Neural progenitor cell (in vitro differentiated cells): ENCODE measurements around the gene ZFP28. TPM values are rescaled to one million over a fixed set of nuclear protein-coding genes. Genes with fewer than 3 reads are reported as not detected.
A peak's percentile ranks its signal among the peaks of the same experiment; 100 is the strongest.

Experiments
- DNase-seq: peaks from one replicate; pipeline ENCODE4 v3.0.0-alpha.2; 2016; ENCODE audit warnings: low spot score
- H2AFZ ChIP-seq: fragments of 200-600 bp; sonication (generic); replicated peaks from 2 replicates; pipeline ENCODE4 v1.6.1; 2016; ENCODE audit warnings: antibody characterized with exemption
- H3F3A ChIP-seq: fragments of 200-600 bp; sonication (generic); 2 replicates; pipeline ENCODE4 v1.6.1; 2016; ENCODE audit warnings: antibody characterized with exemption, low read depth
- H3K27ac ChIP-seq: fragments of 200-600 bp; sonication (generic); 2 replicates; pipeline ENCODE4 v1.5.1; 2016; ENCODE audit warnings: mild to moderate bottlenecking
- H3K27me3 ChIP-seq: fragments of 200-600 bp; sonication (generic); 2 replicates; pipeline ENCODE4 v1.6.1; 2016; ENCODE audit warnings: mild to moderate bottlenecking, moderate library complexity
- H3K36me3 ChIP-seq: fragments of 200-600 bp; sonication (generic); 2 replicates; pipeline ENCODE4 v1.5.1; 2016
- H3K4me1 ChIP-seq: fragments of 200-600 bp; sonication (generic); 2 replicates; pipeline ENCODE4 v1.6.1; 2016; ENCODE audit warnings: mixed run types
- H3K4me2 ChIP-seq: fragments of 200-600 bp; sonication (generic); 2 replicates; pipeline ENCODE4 v1.6.1; 2016
- H3K4me3 ChIP-seq: fragments of 200-600 bp; sonication (generic); 2 replicates; pipeline ENCODE4 v1.5.1; 2016
- H3K79me2 ChIP-seq: fragments of 200-600 bp; sonication (generic); 2 replicates; pipeline ENCODE4 v1.6.1; 2016; ENCODE audit warnings: low read depth
- H3K9ac ChIP-seq: fragments of 200-600 bp; sonication (generic); 2 replicates; pipeline ENCODE4 v1.6.1; 2016
- H3K9me3 ChIP-seq: fragments of 200-600 bp; sonication (generic); 2 replicates; pipeline ENCODE4 v1.5.1; 2016; ENCODE audit warnings: low read depth
- H4K20me1 ChIP-seq: fragments of 200-600 bp; sonication (generic); 2 replicates; pipeline ENCODE4 v1.6.1; 2016; ENCODE audit warnings: low read depth
- H3K27ac Mint-ChIP-seq: 3 replicates; pipeline ENCODE4 v1.8.0; 2021; ENCODE audit warnings: mixed read lengths
- H3K27me3 Mint-ChIP-seq: 2 replicates; pipeline ENCODE4 v1.8.0; 2022; ENCODE audit warnings: low read depth, mild to moderate bottlenecking, inconsistent platforms, moderate library complexity, mixed read lengths; ENCODE audit not compliant: insufficient read depth
- H3K36me3 Mint-ChIP-seq: 3 replicates; pipeline ENCODE4 v1.8.0; 2021; ENCODE audit warnings: mixed read lengths
- H3K4me1 Mint-ChIP-seq: 3 replicates; pipeline ENCODE4 v1.8.0; 2021; ENCODE audit warnings: mixed read lengths
- H3K4me3 Mint-ChIP-seq: 3 replicates; pipeline ENCODE4 v1.8.0; 2021; ENCODE audit warnings: mild to moderate bottlenecking, moderate library complexity, mixed read lengths
- H3K9me3 Mint-ChIP-seq: 3 replicates; pipeline ENCODE4 v1.8.0; 2020; ENCODE audit warnings: mixed read lengths
- EZH2 ChIP-seq: fragments of 200-600 bp; sonication (generic); IDR thresholded peaks from 2 replicates; pipeline ENCODE4 v1.6.1; 2017; ENCODE audit warnings: antibody characterized with exemption, mild to moderate bottlenecking, moderate library complexity
- EZH2phosphoT487 ChIP-seq: fragments of 200-600 bp; sonication (generic); IDR thresholded peaks from 2 replicates; pipeline ENCODE4 v1.6.1; 2017; ENCODE audit warnings: antibody characterized with exemption
- total RNA-seq: library from RNA; depleted of rRNA; stranded (reverse); fragments of >200 nt; gene quantifications from 2 replicates; pipeline ENCODE4 v1.2.3, GENCODE V29; 2015; ENCODE audit warnings: low replicate concordance
- TF ChIP-seq, protein P1 (sequence below): fragments of 200-600 bp; sonication (generic); IDR thresholded peaks from 2 replicates; pipeline ENCODE4 v1.5.1; 2017; ENCODE audit warnings: antibody characterized with exemption, mild to moderate bottlenecking

The ZFP28 gene
- total RNA-seq, 1 donor from 2014 or later: 11.2 TPM

GRCh38 chr19:56537442-56537841, 1.3 kb upstream of the ZFP28 start:
- no peak for DNase-seq
- Mint-ChIP-seq H3K9me3 (peaks cover 62% of the 10 kb centered on the region), H3K27ac (no peak overlapping the region), H3K36me3 (peaks cover 17% of the 10 kb centered on the region), H3K27me3 (peaks cover 3% of the 10 kb centered on the region), H3K4me3 (peak overlapping the region; percentile 85), H3K4me1 (no peaks in the 10 kb centered on the region)
- H3K27ac ChIP-seq: no peak overlapping the region
- H3K36me3 ChIP-seq: peaks cover 5% of the 10 kb centered on the region
- H3K4me2 ChIP-seq: peak overlapping the region; percentile 86
- no peaks in the 10 kb centered on the region for H3K4me1 ChIP-seq
- H3K9ac ChIP-seq: no peak overlapping the region
- peaks cover 6% of the 10 kb centered on the region for H3F3A ChIP-seq
- H2AFZ ChIP-seq: peak overlapping the region; percentile 100
- H3K79me2 ChIP-seq: no peaks in the 10 kb centered on the region
- H3K4me3 ChIP-seq: peak overlapping the region; percentile 99
- H3K27me3 ChIP-seq: no peaks in the 10 kb centered on the region
- H4K20me1 ChIP-seq: no peaks in the 10 kb centered on the region
- peaks cover 4% of the 10 kb centered on the region for H3K9me3 ChIP-seq
- no peak for TF ChIP-seq EZH2phosphoT487
- TF ChIP-seq EZH2: no peak
- TF ChIP-seq, protein P1, sequence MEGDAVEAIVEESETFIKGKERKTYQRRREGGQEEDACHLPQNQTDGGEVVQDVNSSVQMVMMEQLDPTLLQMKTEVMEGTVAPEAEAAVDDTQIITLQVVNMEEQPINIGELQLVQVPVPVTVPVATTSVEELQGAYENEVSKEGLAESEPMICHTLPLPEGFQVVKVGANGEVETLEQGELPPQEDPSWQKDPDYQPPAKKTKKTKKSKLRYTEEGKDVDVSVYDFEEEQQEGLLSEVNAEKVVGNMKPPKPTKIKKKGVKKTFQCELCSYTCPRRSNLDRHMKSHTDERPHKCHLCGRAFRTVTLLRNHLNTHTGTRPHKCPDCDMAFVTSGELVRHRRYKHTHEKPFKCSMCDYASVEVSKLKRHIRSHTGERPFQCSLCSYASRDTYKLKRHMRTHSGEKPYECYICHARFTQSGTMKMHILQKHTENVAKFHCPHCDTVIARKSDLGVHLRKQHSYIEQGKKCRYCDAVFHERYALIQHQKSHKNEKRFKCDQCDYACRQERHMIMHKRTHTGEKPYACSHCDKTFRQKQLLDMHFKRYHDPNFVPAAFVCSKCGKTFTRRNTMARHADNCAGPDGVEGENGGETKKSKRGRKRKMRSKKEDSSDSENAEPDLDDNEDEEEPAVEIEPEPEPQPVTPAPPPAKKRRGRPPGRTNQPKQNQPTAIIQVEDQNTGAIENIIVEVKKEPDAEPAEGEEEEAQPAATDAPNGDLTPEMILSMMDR: no peak

DNA sequence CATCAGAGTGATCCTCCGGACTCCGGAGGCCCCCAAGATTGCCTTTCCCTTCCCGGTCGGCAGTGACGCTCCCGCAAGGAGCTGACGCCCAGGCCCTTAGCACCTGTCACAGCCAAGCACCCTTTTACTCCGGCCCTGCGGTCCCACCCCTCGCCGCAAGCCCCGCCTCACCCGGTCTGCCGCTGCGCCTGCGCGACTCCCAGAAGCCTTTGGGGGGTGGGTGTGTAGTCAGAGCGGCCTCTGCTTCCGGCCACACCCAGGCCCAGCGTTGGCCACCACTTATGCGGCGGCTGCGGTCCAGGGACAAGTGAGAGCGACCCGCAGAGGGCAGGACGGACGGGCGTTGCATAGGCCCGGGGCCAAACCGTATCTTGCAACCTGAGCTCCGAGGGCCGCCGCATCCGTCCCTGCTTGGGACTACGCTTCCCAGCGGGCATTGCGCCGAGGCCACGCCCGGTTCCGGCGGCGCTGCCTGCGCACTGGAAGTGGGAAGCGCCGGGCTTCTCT, 441 bp upstream of the ZFP28 start:
- no peaks in the 10 kb centered on the region for H4K20me1 ChIP-seq
- no peak overlapping the region for H3K27ac ChIP-seq
- peak overlapping the region; percentile 85 for H3K4me3 Mint-ChIP-seq
- no peaks in the 10 kb centered on the region for H3K27me3 Mint-ChIP-seq
- peaks cover 5% of the 10 kb centered on the region for H3K36me3 ChIP-seq
- TF ChIP-seq EZH2 (no peak), EZH2phosphoT487 (no peak)
- TF ChIP-seq, protein P1: no peak
- H3K27ac Mint-ChIP-seq: no peak overlapping the region
- peaks cover 59% of the 10 kb centered on the region for H3K9me3 Mint-ChIP-seq
- H3K79me2 ChIP-seq: no peaks in the 10 kb centered on the region
- no peak overlapping the region for H3K9ac ChIP-seq
- H3K27me3 ChIP-seq: no peaks in the 10 kb centered on the region
- peaks cover 21% of the 10 kb centered on the region for H3K36me3 Mint-ChIP-seq
- peak; percentile 96 for DNase-seq
- peak overlapping the region; percentile 99 for H3K4me3 ChIP-seq
- no peaks in the 10 kb centered on the region for H3K4me1 Mint-ChIP-seq
- H3K4me1 ChIP-seq: no peaks in the 10 kb centered on the region
- peaks cover 4% of the 10 kb centered on the region for H3K9me3 ChIP-seq
- peak overlapping the region; percentile 86 for H3K4me2 ChIP-seq
- H2AFZ ChIP-seq: peak overlapping the region; percentile 100
- peaks cover 6% of the 10 kb centered on the region for H3F3A ChIP-seq

GRCh38 chr19:56543776-56544175, 5.0 kb downstream of the ZFP28 start:
- Mint-ChIP-seq H3K4me3 (no peak overlapping the region), H3K27ac (no peak overlapping the region), H3K4me1 (no peaks in the 10 kb centered on the region), H3K36me3 (peaks cover 35% of the 10 kb centered on the region), H3K9me3 (peaks cover 62% of the 10 kb centered on the region), H3K27me3 (peaks cover 2% of the 10 kb centered on the region)
- Histone ChIP-seq H3K27ac (no peak overlapping the region), H3K9me3 (peaks cover 11% of the 10 kb centered on the region), H3K4me2 (no peak overlapping the region), H2AFZ (no peak overlapping the region), H3F3A (peaks cover 5% of the 10 kb centered on the region), H3K9ac (no peak overlapping the region), H3K79me2 (no peaks in the 10 kb centered on the region), H3K27me3 (no peaks in the 10 kb centered on the region), H4K20me1 (no peaks in the 10 kb centered on the region), H3K4me1 (no peaks in the 10 kb centered on the region), H3K4me3 (no peak overlapping the region), H3K36me3 (peaks cover 27% of the 10 kb centered on the region)
- TF ChIP-seq, protein P1: no peak
- DNase-seq: no peak
